PC-3 (cell line): Measurements from ENCODE around the gene FHAD1.

ENCODE experiments used
- EZH2 ChIP-seq: fragments of 300-600 bp; sonication (generic); IDR thresholded peaks from one replicate; pipeline ENCODE4 v1.6.1; 2017; ENCODE audit warnings: antibody characterized with exemption, mild to moderate bottlenecking, low read length; ENCODE audit not compliant: unreplicated experiment
- EZH2phosphoT487 ChIP-seq: fragments of 300-600 bp; sonication (generic); IDR thresholded peaks from 2 replicates; pipeline ENCODE4 v1.6.1; 2018; ENCODE audit warnings: mild to moderate bottlenecking, antibody characterized with exemption, low read length, borderline replicate concordance
- TF ChIP-seq, protein P1 (sequence below): fragments of 300-600 bp; sonication (generic); conservative IDR thresholded peaks from 2 replicates; pipeline ENCODE4 v1.5.1; 2017; ENCODE audit warnings: antibody characterized with exemption, low read depth, mild to moderate bottlenecking, low read length

- TF ChIP-seq, protein P1, sequence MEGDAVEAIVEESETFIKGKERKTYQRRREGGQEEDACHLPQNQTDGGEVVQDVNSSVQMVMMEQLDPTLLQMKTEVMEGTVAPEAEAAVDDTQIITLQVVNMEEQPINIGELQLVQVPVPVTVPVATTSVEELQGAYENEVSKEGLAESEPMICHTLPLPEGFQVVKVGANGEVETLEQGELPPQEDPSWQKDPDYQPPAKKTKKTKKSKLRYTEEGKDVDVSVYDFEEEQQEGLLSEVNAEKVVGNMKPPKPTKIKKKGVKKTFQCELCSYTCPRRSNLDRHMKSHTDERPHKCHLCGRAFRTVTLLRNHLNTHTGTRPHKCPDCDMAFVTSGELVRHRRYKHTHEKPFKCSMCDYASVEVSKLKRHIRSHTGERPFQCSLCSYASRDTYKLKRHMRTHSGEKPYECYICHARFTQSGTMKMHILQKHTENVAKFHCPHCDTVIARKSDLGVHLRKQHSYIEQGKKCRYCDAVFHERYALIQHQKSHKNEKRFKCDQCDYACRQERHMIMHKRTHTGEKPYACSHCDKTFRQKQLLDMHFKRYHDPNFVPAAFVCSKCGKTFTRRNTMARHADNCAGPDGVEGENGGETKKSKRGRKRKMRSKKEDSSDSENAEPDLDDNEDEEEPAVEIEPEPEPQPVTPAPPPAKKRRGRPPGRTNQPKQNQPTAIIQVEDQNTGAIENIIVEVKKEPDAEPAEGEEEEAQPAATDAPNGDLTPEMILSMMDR = no peak
- TF ChIP-seq EZH2phosphoT487 (no peak), EZH2 (no peak)
These were observed 178.5 kb downstream of the FHAD1 start for GRCh38 chr1:15425521-15425920.
